Endometrium (tissue), 2 donors: ENCODE measurements around the gene RUNX2.

Experiments used
- FAIRE-seq: peaks from 2 replicates; lab custom pipeline; 2012; peaks lifted over from hg19 to GRCh38; lab: Jason Lieb, UNC
- donor health status: control.
- donor health status: control.

RUNX2 gene

GRCh38 chr6:45518013-45518720, 190.0 kb downstream of the RUNX2 start:
- FAIRE-seq: peak; percentile 35

DNA sequence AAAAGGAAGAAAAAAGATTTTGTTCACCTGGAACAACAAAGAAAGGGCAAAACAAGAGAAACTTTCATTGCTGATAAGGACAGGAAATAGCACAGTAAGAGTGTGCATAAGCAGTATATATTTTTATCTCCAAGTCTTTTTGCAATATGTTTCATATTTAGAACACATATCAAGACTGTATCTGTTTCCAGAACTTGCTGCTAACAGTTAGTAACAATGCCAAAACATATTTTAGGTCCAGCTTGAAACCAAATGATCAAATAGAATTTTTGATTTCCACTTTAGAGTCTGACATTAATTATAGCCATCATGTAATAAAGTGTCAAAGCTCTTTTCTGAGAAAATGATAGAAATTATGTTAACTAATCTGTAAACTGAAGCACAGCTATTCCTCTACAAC, 193.1 kb downstream of the RUNX2 start:
- FAIRE-seq: no peak

- no peak for FAIRE-seq
Observed at GRCh38 chr6:45522486-45522885, 194.4 kb downstream of the RUNX2 start.

- FAIRE-seq: no peak
Observed at GRCh38 chr6:45527210-45527609, 199.1 kb downstream of the RUNX2 start.

GRCh38 chr6:45531999-45532595, 204.0 kb downstream of the RUNX2 start:
- FAIRE-seq: no peak

GRCh38 chr6:45532721-45533210, 204.6 kb downstream of the RUNX2 start:
- no peak for FAIRE-seq

DNA sequence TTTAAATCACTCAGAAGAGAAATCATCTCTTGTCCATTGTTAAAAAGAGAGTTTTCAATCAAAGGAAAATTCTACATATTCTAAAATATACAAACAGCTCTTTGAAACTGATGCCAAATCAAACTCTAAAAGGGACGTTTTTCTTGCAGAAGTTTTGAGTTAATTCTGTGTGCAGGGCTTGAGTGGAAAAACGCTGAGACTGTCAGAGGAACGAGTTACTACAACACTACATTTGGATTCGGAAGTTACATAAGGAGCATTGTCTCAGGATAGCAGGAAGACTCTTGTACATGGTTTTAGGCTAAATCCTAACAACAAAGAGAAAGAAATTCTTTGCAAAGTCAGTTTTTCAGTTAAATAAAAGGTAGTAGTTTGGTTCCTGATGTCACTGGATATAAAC, 205.3 kb downstream of the RUNX2 start:
- FAIRE-seq: no peak

- FAIRE-seq: no peak
Observed at GRCh38 chr6:45535933-45536332, 207.8 kb downstream of the RUNX2 start.

- FAIRE-seq: no peak
Observed at GRCh38 chr6:45537539-45537938, 209.4 kb downstream of the RUNX2 start.

- FAIRE-seq: no peak
Observed at GRCh38 chr6:45538641-45539547, 210.8 kb downstream of the RUNX2 start.

DNA sequence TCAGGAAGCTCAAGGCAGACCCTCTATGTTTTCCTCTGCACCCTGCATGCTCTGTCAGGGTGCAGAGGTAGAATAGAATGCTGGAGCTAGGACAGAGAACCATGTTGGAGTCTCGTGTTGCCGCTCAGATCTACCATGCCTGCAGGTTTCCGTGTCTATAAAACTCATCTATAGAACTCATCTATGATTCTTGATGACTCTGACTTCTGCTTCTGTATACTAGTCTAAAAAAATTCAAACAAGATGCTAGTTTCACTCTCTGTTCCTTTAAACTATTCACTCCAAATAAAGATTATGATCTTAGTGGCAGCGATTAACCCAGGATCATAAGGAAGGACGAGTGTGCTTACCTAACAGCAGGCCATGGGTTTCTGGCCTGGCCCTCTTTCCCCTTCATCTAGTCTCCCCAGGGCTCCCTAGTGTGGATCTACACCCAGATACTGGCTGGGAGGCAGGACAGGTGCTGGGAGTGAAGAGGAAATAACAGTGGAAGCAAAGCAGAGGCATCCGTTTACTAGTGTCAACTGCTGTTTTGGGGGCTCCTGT, 212.3 kb downstream of the RUNX2 start:
- FAIRE-seq: no peak

DNA sequence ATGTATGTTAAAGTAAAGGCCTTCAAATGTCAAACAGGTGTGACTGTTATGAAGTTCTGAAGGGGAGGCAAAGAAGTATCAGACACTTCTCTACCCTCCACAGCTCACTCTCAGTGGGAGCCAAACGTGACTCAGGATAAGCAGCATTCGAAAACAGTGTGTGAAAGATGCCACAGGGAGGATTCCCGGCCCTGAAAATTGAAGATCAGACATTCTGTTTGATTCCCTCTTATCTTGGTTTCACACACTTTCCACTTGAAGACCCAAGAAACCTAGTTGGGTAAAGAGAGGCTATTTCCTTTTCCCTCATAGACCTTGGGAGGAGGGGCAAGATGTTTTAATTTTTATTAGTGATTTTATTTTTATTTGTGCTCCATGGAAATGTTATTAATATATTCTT, 213.8 kb downstream of the RUNX2 start:
- FAIRE-seq: no peak

DNA sequence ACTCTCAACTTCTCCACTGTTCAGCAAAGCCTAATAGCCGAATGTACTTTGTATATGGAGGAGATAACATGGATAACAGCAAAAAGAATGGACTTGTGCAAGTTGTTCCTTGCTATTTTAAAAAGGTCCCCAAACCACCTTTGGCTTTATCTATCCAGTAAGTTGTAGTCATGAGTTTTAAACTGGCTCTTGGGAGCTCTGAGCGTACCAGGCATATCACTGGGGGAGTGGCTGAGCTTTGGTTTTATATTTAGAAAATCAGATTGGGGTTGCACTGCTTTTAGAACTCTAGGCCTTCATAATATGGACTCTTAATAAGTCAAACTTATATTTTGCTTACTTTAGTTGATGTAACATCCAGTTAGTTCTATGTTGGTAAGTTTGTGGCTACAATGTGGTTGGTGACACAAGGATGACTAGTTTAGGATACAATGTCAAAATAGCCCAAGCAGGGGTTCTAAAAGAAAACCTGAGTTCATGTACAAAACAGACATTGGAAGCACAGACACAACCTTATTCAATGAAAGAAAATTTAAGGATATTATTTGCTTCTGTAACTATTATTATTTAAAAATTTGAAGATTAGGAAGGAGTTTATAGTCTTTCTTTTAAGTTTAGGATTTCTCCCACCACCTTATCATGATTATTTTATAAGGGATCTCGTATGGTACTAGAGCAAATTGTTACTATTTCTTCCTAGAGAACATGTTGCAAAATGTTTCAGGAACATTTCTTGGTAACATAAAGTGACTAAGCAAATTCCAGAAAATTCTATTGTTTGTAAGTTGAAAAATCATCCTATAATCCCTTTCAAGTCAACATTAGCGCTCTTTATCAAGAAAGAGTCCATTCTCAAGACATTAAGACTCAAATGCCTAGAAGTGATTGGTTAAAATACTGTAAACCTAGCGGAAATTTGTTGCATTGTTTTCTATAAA, 215.4 kb downstream of the RUNX2 start:
- FAIRE-seq: no peak

- no peak for FAIRE-seq
Observed at GRCh38 chr6:45545416-45545815, 217.3 kb downstream of the RUNX2 start.

DNA sequence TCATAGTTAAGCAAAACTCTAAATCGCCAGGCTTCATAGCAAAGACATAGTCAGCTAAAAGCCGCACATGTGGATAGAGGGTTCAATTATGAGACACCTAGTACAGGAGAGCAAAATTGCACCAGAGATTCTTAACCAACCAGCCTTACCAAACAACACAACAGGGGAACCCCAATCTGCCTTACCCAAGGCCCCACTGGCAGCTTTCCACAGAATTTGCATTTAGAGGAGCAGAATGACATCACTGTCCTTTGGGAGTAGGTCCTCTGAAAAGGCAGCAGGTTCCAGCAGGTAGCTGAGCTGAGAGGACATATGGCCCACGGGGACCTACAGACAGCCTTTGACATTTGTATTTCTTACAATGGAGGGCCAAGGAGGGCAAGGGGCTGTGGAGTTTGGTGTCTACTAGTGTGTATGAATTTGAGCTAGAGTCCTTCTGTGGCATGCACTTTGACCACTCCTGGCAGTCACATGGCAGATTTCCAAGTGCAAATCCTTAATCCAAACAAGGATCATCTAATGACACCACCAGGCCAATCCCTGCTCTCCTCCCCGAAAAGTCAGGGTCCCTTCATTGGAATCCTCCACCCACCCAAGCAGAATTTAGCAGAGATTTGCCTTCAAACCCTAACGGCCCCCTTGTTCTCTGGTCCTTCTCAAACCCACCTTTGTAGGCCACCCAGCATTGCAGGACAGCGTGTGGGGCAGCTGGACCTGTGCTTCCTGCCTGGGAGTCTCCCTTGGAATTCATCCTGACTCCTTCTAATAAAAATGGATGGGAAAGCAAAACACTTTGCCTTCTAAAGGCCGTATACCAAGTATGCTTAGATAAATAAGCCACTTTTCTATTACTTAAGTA, 220.8 kb downstream of the RUNX2 start:
- FAIRE-seq: no peak

- FAIRE-seq: no peak
Observed at GRCh38 chr6:45552536-45552935, 224.4 kb downstream of the RUNX2 start.

DNA sequence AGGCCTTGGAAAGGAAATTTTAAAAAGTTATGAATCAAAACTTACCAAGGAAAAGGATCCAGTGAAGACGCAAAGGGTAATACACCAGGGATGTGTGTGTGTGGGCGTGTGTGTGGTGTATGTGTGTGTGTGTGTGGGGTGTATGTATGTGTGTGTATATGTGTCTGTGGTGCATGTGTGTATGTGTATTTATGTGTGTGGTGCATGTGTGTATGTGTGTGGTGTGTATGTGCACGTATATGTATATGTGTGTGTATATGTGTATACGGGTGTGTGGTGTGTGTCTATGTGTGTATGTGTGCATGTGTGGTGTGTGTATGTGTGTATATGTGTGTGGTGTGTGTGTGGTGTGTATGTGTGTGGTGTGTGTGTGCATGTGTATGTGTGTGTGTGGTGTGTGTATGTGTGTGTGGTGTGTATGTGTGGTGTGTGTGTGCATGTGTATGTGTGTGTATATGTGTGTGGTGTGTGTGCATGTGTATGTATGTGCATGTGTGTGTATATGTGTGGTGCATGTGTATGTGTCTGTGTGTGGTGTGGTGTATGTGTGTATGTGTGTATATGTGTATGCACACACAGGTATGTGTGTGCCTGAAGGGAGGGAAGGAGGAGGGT, 225.7 kb downstream of the RUNX2 start:
- no peak for FAIRE-seq

GRCh38 chr6:45554591-45554990, 226.5 kb downstream of the RUNX2 start:
- FAIRE-seq: peak; percentile 92

DNA sequence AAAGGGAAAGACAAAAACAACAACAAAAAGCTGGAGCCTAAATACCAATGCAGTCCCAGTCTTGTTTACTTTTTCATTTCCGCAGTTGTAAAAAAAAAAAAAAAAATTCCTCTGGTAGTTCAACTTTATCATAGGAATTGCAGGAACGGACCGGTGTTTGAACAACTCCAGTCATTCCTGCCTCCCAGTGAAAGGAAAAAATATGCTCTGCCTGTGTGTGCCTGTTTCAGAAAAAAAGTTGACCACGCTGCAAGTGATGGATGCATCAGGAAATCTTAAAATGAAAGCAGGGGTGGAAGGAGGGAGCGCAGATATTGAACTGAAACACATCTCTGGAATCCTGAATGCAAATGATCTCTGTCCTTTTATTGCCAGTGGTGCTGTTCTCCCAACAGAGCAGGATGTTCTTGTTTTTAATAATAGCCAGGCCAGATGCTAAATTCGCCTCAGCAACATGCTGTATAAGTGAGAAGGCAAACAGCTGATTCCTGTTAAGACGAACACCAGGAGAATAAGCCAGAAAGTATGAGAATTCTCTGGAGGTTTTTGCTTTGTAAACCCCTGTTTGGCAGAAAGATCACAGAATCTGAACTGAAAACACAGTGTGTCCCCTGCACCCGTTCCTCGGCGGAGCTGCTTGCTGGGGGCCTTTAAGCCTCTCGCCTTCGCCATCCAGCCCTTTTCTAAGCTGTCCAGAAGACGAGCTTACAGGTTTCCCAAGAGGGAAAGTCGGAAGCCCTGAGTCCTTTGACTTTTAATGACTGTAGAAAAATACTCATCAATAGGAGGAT, 228.0 kb downstream of the RUNX2 start:
- FAIRE-seq: peak; percentile 93
